K562 (cell line): ENCODE results near the gene ADK. TPM values are rescaled to one million over a fixed set of nuclear protein-coding genes. Genes with fewer than 3 reads are reported as not detected.

Experiments used
- ATF2 ChIP-seq: sonication (generic); formaldehyde crosslinking; IDR thresholded peaks from 2 replicates; pipeline ENCODE4 v1.8.1; 2022; ENCODE audit warnings: missing genetic modification reagents
- C11orf30 ChIP-seq: fragments of 450-650 bp; IDR thresholded peaks from 2 replicates; pipeline ENCODE4 v1.6.1; 2016; ENCODE audit warnings: low read depth, mild to moderate bottlenecking
- CXXC5 ChIP-seq: fragments of 250-450 bp; sonication (Bioruptor Pico); IDR thresholded peaks from 2 replicates; pipeline ENCODE4 v1.8.0; 2022; ENCODE audit warnings: inconsistent platforms, mild to moderate bottlenecking, moderate library complexity
- DIDO1 ChIP-seq: fragments of 450-650 bp; IDR thresholded peaks from 2 replicates; pipeline ENCODE4 v1.6.1; 2016; ENCODE audit warnings: low read depth, missing biosample characterization, missing genetic modification characterization
- FIP1L1 ChIP-seq: fragments of 200-400 bp; formaldehyde crosslinking; IDR thresholded peaks from 2 replicates; pipeline ENCODE4 v1.6.1; 2018; ENCODE audit warnings: mild to moderate bottlenecking, low read depth, low read length; ENCODE audit not compliant: poor library complexity, severe bottlenecking
- IFI16 ChIP-seq: fragments of 250-450 bp; sonication (Bioruptor Pico); IDR thresholded peaks from 2 replicates; pipeline ENCODE4 v2.1.2; 2022; ENCODE audit warnings: mild to moderate bottlenecking, inconsistent platforms
- IRF1 ChIP-seq: sonication (generic); formaldehyde crosslinking; IDR thresholded peaks from 2 replicates; pipeline ENCODE4 v1.8.0; 2022; ENCODE audit warnings: missing genetic modification reagents, mild to moderate bottlenecking, borderline replicate concordance
- NFYB ChIP-seq: IDR thresholded peaks from 2 replicates; pipeline ENCODE4 v1.6.1; 2011; ENCODE audit warnings: mild to moderate bottlenecking, moderate library complexity; ENCODE audit not compliant: insufficient read length; ENCODE audit errors: extremely low read depth
- SETDB1 ChIP-seq: IDR thresholded peaks from one replicate; pipeline ENCODE4 v1.6.1; 2012; ENCODE audit warnings: low read length, control low read depth, inconsistent platforms
- SFPQ ChIP-seq: fragments of 200-400 bp; formaldehyde crosslinking; IDR thresholded peaks from 2 replicates; pipeline ENCODE4 v1.6.1; 2017; ENCODE audit warnings: mild to moderate bottlenecking, low read depth, low read length, moderate library complexity
- SREBF1 ChIP-seq: fragments of 150-350 bp; IDR thresholded peaks from 2 replicates; pipeline ENCODE4 v1.6.1; 2014; ENCODE audit warnings: antibody characterized with exemption, low read depth, low read length, borderline replicate concordance
- THRA ChIP-seq: fragments of 450-650 bp; IDR thresholded peaks from 2 replicates; pipeline ENCODE4 v1.6.1; 2017; ENCODE audit warnings: mild to moderate bottlenecking, moderate library complexity
- USF2 ChIP-seq: sonication (generic); formaldehyde crosslinking; IDR thresholded peaks from 2 replicates; pipeline ENCODE4 v1.5.0; 2020; ENCODE audit warnings: missing genetic modification reagents
- ZNF217 ChIP-seq: sonication (generic); formaldehyde crosslinking; IDR thresholded peaks from 2 replicates; pipeline ENCODE4 v1.8.0; 2022; ENCODE audit warnings: mild to moderate bottlenecking, missing genetic modification reagents
- ZNF23 ChIP-seq: fragments of 250-450 bp; sonication (Bioruptor Pico); IDR thresholded peaks from 2 replicates; pipeline ENCODE4 v1.4.0; 2020; ENCODE audit warnings: mild to moderate bottlenecking
- ZNF639 ChIP-seq, 2 experiments: fragments of 200-800 bp in 1 of 2; sonication (Bioruptor generic) in 1 of 2; sonication (generic) in 1 of 2; formaldehyde crosslinking in 1 of 2; IDR thresholded peaks in 1 of 2; conservative IDR thresholded peaks in 1 of 2; 2 replicates each; pipeline versions ENCODE4 v1.5.0 to v1.6.1; 2016 to 2020; ENCODE audit warnings: missing compliant biosample characterization in 1 of 2, missing genetic modification characterization in 1 of 2, missing genetic modification reagents in 1 of 2
- ZNF696 ChIP-seq: fragments of 250-450 bp; sonication (Bioruptor Pico); conservative IDR thresholded peaks from 2 replicates; pipeline ENCODE4 v1.4.0; 2020; ENCODE audit warnings: mild to moderate bottlenecking, moderate library complexity
- polyA plus RNA-seq, 8 experiments: library from polyadenylated mRNA; depleted of rRNA in 4 of 8; stranded (reverse) in 5 of 8; unstranded in 3 of 8; fragments of >200 nt; fragmentation: Nextera tagmentation in 2 of 8; fragmentation: Illumina TruSeq in 1 of 8; extraction: Ambion mirVana in 2 of 8; extraction: Trizol in 1 of 8; gene quantifications; 2 replicates each; pipeline versions ENCODE4 v1.2.1 to v1.2.3, GENCODE V29; 2011 to 2014; ENCODE audit warnings: inconsistent platforms in 1 of 8, missing spikeins in 1 of 8
- total RNA-seq, 7 experiments: library from RNA; depleted of rRNA in 6 of 7; stranded (reverse); fragments of >200 nt in 6 of 7; fragmentation: Illumina TruSeq in 2 of 7; extraction: Trizol in 2 of 7; gene quantifications; 2 replicates each; pipeline versions ENCODE4 v1.2.1 to v1.2.3, GENCODE V29; 2011 to 2021; ENCODE audit warnings: low replicate concordance in 1 of 7

The ADK gene
- total and polyA plus RNA-seq, 9 of the 15 experiments (the other 6 are each of a cell fraction or from before 2014, with no cell fraction given), result 54.2 to 97.8 (median 73.6) TPM

- TF ChIP-seq SETDB1 (no peak), FIP1L1 (peak; percentile 64), THRA (no peak), ZNF217 (no peak), USF2 (peak; percentile 80), ATF2 (CRISPR knock-in tag) (no peak), C11orf30 (no peak; the same call in 1 of the 2 replicates), SFPQ (no peak), ZNF23 (no peak), SREBF1 (no peak), IRF1 (no peak), IFI16 (CRISPR knock-in tag) (no peak), NFYB (no peak), ZNF639 (CRISPR knock-in tag; conservative IDR thresholded peaks at IDR 0.05 in 1 of 2, IDR thresholded peaks at IDR 0.05 in 1 of 2) (peak in 1 of 2 experiments; percentile 77; a peak in 2 of 4 replicates), DIDO1 (tag) (0 out of 2 replicates have a peak, but pooled peaks have one; percentile 7), CXXC5 (CRISPR knock-in tag) (peak; percentile 56; the same call in 1 of the 2 replicates), ZNF696 (no peak)
Measured at GRCh38 chr10:74150990-74151878, at the start of gene ADK (continued).
